Common myeloid progenitor, CD34-positive (primary cell): ENCODE data around the gene NLRP3.
A peak's percentile ranks its signal among the peaks of the same experiment; 100 is the strongest.
"Not testable (repeated sequence)": the region's sequence is repeated elsewhere in the genome, so short reads cannot be mapped to it uniquely, and the experiment has no call there.

Source experiments
- CTCF ChIA-PET: fragments of 350-600 bp; sonication (Branson Sonifier 250); formaldehyde crosslinking; loops from one replicate; lab custom pipeline; 2021; ENCODE audit warnings: antibody characterized with exemption; lab: Charles Lee
- POLR2A ChIA-PET: fragments of 350-600 bp; sonication (Branson Sonifier 250); formaldehyde crosslinking; loops from one replicate; lab custom pipeline; 2021; ENCODE audit warnings: antibody characterized with exemption; lab: Charles Lee
- DNase-seq, 3 donors: peaks; one replicate each; pipeline versions ENCODE4 v3.0.0 to v3.0.0-alpha.2; 2013
- H3K27ac ChIP-seq, 2 experiments: 1 replicate in 1 of 2; 2 replicates in 1 of 2; pipeline ENCODE4 v1.7.0; 2013; ENCODE audit warnings: inconsistent platforms in 2 of 2, low read length in 2 of 2, mild to moderate bottlenecking in 2 of 2, low read depth in 1 of 2, moderate library complexity in 1 of 2; ENCODE audit not compliant: severe bottlenecking in 2 of 2, insufficient read depth in 1 of 2, poor library complexity in 1 of 2
- H3K27me3 ChIP-seq, 5 experiments: replicated peaks in 2 of 5; 1 replicate in 3 of 5; 2 replicates in 2 of 5; pipeline versions ENCODE4 v1.6.1 to v1.7.0; 2013; ENCODE audit warnings: low read length in 4 of 5, mild to moderate bottlenecking in 2 of 5, moderate library complexity in 2 of 5, inconsistent platforms in 1 of 5; ENCODE audit not compliant: insufficient read depth in 5 of 5, control insufficient read depth in 4 of 5
- H3K36me3 ChIP-seq, 4 experiments: 1 replicate in 2 of 4; 2 replicates in 2 of 4; pipeline versions ENCODE4 v1.6.1 to v1.7.0; 2013; ENCODE audit warnings: low read length in 3 of 4, control low read depth in 1 of 4, mild to moderate bottlenecking in 1 of 4; ENCODE audit not compliant: control insufficient read depth in 4 of 4, insufficient read depth in 4 of 4
- H3K4me1 ChIP-seq, 4 experiments: 1 replicate in 3 of 4; 2 replicates in 1 of 4; pipeline versions ENCODE4 v1.6.1 to v1.7.1; 2013; ENCODE audit warnings: low read length in 3 of 4, mild to moderate bottlenecking in 3 of 4, control low read depth in 1 of 4, inconsistent platforms in 1 of 4, moderate library complexity in 1 of 4; ENCODE audit not compliant: control insufficient read depth in 4 of 4, insufficient read depth in 4 of 4; ENCODE audit errors: control extremely low read depth in 1 of 4
- H3K4me3 ChIP-seq, 7 experiments: 1 replicate in 4 of 7; 2 replicates in 3 of 7; pipeline versions ENCODE4 v1.5.1 to v1.7.0; 2013; ENCODE audit warnings: mild to moderate bottlenecking in 7 of 7, low read length in 6 of 7, moderate library complexity in 6 of 7, inconsistent platforms in 2 of 7, low read depth in 2 of 7, control low read depth in 1 of 7; ENCODE audit not compliant: insufficient read depth in 4 of 7, control insufficient read depth in 1 of 7; ENCODE audit errors: extremely low read depth in 1 of 7
- H3K9me3 ChIP-seq, 5 experiments: 1 replicate in 4 of 5; 2 replicates in 1 of 5; pipeline versions ENCODE4 v1.6.1 to v1.7.1; 2013; ENCODE audit warnings: low read length in 4 of 5, mild to moderate bottlenecking in 2 of 5, inconsistent platforms in 1 of 5, low read depth in 1 of 5, moderate library complexity in 1 of 5; ENCODE audit not compliant: control insufficient read depth in 4 of 5, insufficient read depth in 2 of 5; ENCODE audit errors: control extremely low read depth in 1 of 5
- WGBS: methylation state at CpG from one replicate; pipeline ENCODE4 v1.1.5; 2013; ENCODE audit not compliant: insufficient coverage; 5-methylcytosine and 5-hydroxymethylcytosine counted together

The NLRP3 gene

GRCh38 chr1:247471445-247472016 is 55.6 kb downstream of the NLRP3 start:
- WGBS, result 97% methylated on average over 11 of the region's 12 CpGs
- H3K4me3 ChIP-seq, result no peak overlapping the region
- no peak overlapping the region for H3K27ac ChIP-seq
- H3K27me3 ChIP-seq, result no peaks in the 10 kb centered on the region
- no peaks in the 10 kb centered on the region for H3K36me3 ChIP-seq
- ChIA-PET POLR2A (no interaction called here), CTCF (no interaction called here)
- H3K4me1 ChIP-seq, result no peaks in the 10 kb centered on the region
- DNase-seq, result no peak
- H3K9me3 ChIP-seq, result peaks cover 0 to 2% (median 0%) of the 10 kb centered on the region in 5 experiments

GRCh38 chr1:247472035-247472434 is 56.1 kb downstream of the NLRP3 start:
- no CpG with 5 or more reads among the region's 1 CpG for WGBS
- Histone ChIP-seq H3K4me1 (no peaks in the 10 kb centered on the region), H3K36me3 (no peaks in the 10 kb centered on the region), H3K27me3 (no peaks in the 10 kb centered on the region), H3K4me3 (no peak overlapping the region), H3K27ac (no peak overlapping the region), H3K9me3 (peaks cover 0 to 2% (median 0%) of the 10 kb centered on the region in 5 experiments)
- POLR2A ChIA-PET, result no interaction called here
- DNase-seq, result no peak
- CTCF ChIA-PET, result no interaction called here

- no peaks in the 10 kb centered on the region for H3K36me3 ChIP-seq
- H3K4me1 ChIP-seq, result no peaks in the 10 kb centered on the region
- H3K9me3 ChIP-seq, result peaks cover 0 to 2% (median 0%) of the 10 kb centered on the region in 5 experiments
- CTCF ChIA-PET, result no interaction called here
- no peak for DNase-seq
- POLR2A ChIA-PET, result no interaction called here
- no peak overlapping the region for H3K27ac ChIP-seq
- WGBS, result 85% methylated on average over 2 of the region's 3 CpGs
- no peaks in the 10 kb centered on the region for H3K27me3 ChIP-seq
- no peak overlapping the region for H3K4me3 ChIP-seq
These were observed 58.4 kb downstream of the NLRP3 start for GRCh38 chr1:247474367-247474766.

- ChIA-PET CTCF (interaction anchor here (1.3 to 3.2 kb wide), 3 partner anchors 11 to 86 kb away, joined by 3 to 11 read pairs (median 6); no protein-coding TSS in a partner anchor), POLR2A (no interaction called here)
- WGBS, result 100% methylated on average over 2 of the region's 2 CpGs
- Histone ChIP-seq H3K4me3 (no peak overlapping the region), H3K4me1 (peaks cover 0 to 3% (median 0%) of the 10 kb centered on the region in 4 experiments), H3K36me3 (no peaks in the 10 kb centered on the region), H3K27me3 (no peaks in the 10 kb centered on the region), H3K27ac (no peak overlapping the region), H3K9me3 (peaks cover 0 to 2% (median 0%) of the 10 kb centered on the region in 5 experiments)
- DNase-seq, result no peak
These were observed 59.8 kb downstream of the NLRP3 start for GRCh38 chr1:247475793-247476192.

GRCh38 chr1:247476328-247477058 is 60.5 kb downstream of the NLRP3 start:
- H3K9me3 ChIP-seq, POLR2A ChIA-PET, H3K4me1 ChIP-seq, H3K4me3 ChIP-seq, H3K36me3 ChIP-seq, H3K27me3 ChIP-seq, DNase-seq, H3K27ac ChIP-seq: not testable (repeated sequence)
- CTCF ChIA-PET, result interaction anchor here (1.3 to 3.2 kb wide), 3 partner anchors 10 to 87 kb away, joined by 3 to 11 read pairs (median 6); no protein-coding TSS in a partner anchor
- 94% methylated on average over 3 of the region's 6 CpGs for WGBS

GRCh38 chr1:247482747-247483146 is 66.8 kb downstream of the NLRP3 start:
- no peak overlapping the region for H3K27ac ChIP-seq
- no peak for DNase-seq
- no peaks in the 10 kb centered on the region for H3K27me3 ChIP-seq
- H3K4me3 ChIP-seq, result no peak overlapping the region
- H3K36me3 ChIP-seq, result no peaks in the 10 kb centered on the region
- peaks cover 0 to 3% (median 1%) of the 10 kb centered on the region in 4 experiments for H3K4me1 ChIP-seq
- no peaks in the 10 kb centered on the region for H3K9me3 ChIP-seq
- ChIA-PET CTCF (interaction anchor here (1.3 kb wide), 1 partner anchor 93 kb away, joined by 4 read pairs; no protein-coding TSS in a partner anchor), POLR2A (no interaction called here)
- 100% methylated on average over 1 of the region's 1 CpG for WGBS

- ChIA-PET POLR2A (no interaction called here), CTCF (interaction anchor here (0.7 to 8.6 kb wide), 18 partner anchors 11 to 119 kb away, joined by 3 to 96 read pairs (median 4); partner anchors contain the start of gene NLRP3)
- Histone ChIP-seq H3K4me3 (no peak overlapping the region), H3K27me3 (peaks cover 0 to 4% (median 0%) of the 10 kb centered on the region in 5 experiments), H3K36me3 (no peaks in the 10 kb centered on the region), H3K9me3 (no peaks in the 10 kb centered on the region), H3K4me1 (peaks cover 0 to 2% (median 1%) of the 10 kb centered on the region in 4 experiments), H3K27ac (no peak overlapping the region)
- DNase-seq, result peak; percentile 74 to 81 (median 78)
These were observed 71.1 kb downstream of the NLRP3 start for GRCh38 chr1:247487057-247487456.
